Endothelial cell (in vitro differentiated cells): Measurements from ENCODE around the gene ZNF487. TPM values are rescaled to one million over a fixed set of nuclear protein-coding genes. Genes with fewer than 3 reads are reported as not detected.
"Not testable (repeated sequence)": the region's sequence is repeated elsewhere in the genome, so short reads cannot be mapped to it uniquely, and the experiment has no call there.

Experiments
- DNase-seq: peaks from one replicate; pipeline ENCODE4 v3.0.0; 2021; ENCODE audit warnings: low spot score
- H3K27ac Mint-ChIP-seq: one replicate; pipeline ENCODE4 v1.8.0; 2021; ENCODE audit warnings: mixed read lengths, inconsistent platforms; ENCODE audit not compliant: unreplicated experiment
- H3K27me3 Mint-ChIP-seq: one replicate; pipeline ENCODE4 v1.8.0; 2021; ENCODE audit warnings: mild to moderate bottlenecking, moderate library complexity, mixed read lengths, inconsistent platforms; ENCODE audit not compliant: unreplicated experiment
- H3K36me3 Mint-ChIP-seq: one replicate; pipeline ENCODE4 v1.8.0; 2021; ENCODE audit warnings: mild to moderate bottlenecking, low read depth, mixed read lengths, inconsistent platforms; ENCODE audit not compliant: unreplicated experiment
- H3K4me1 Mint-ChIP-seq: one replicate; pipeline ENCODE4 v1.8.0; 2021; ENCODE audit warnings: mild to moderate bottlenecking, mixed read lengths, inconsistent platforms; ENCODE audit not compliant: unreplicated experiment
- H3K4me3 Mint-ChIP-seq: one replicate; pipeline ENCODE4 v1.8.0; 2021; ENCODE audit warnings: mild to moderate bottlenecking, mixed read lengths, inconsistent platforms; ENCODE audit not compliant: unreplicated experiment
- H3K9me3 Mint-ChIP-seq: one replicate; pipeline ENCODE4 v1.8.0; 2021; ENCODE audit warnings: mixed read lengths, inconsistent platforms; ENCODE audit not compliant: unreplicated experiment
- CTCF ChIP-seq: fragments of 200-600 bp; sonication (generic); IDR thresholded peaks from one replicate; pipeline ENCODE4 v1.5.0; 2021; ENCODE audit warnings: antibody characterized with exemption; ENCODE audit not compliant: unreplicated experiment
- total RNA-seq: library from RNA; stranded (reverse); fragmentation: NEBNext Ultra II Directional; extraction: Animal tissue kit (Norgen Biotek cat#: 25700); gene quantifications from one replicate; pipeline ENCODE4 v1.2.1, GENCODE V29; 2021; ENCODE audit not compliant: unreplicated experiment

Gene ZNF487
- total RNA-seq, 1 donor from 2014 or later, result 3.3 TPM

DNA sequence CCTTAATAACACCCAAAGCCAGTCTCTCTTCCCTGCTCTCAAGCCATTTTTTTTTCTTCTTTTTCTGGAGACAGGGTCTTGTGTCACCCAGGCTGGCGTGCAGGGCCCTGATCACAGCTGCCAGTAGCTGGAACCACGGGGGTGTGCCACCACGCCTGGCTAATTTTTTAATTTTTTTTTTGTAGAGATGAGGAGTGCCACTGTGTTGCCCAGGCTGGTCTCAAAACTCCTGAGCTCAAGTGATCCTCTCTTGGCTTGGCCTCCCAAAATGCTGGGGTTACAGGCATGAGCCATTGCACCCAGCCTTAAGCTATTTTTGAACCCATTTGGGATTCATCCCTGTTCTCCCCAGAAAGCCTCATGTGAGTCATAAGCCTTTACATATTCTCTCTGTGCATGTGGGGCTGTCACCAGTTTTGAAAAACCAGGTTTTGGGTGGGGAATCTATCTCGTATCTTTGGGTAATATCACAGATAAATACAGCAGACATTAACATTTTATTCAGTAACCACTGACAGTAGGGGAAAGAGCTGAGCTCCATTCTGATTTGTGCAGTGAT, 15.5 kb downstream of the ZNF487 start:
- Mint-ChIP-seq H3K36me3 (peaks cover 4% of the 10 kb centered on the region), H3K9me3 (peaks cover 4% of the 10 kb centered on the region), H3K4me1 (peaks cover 23% of the 10 kb centered on the region), H3K27me3 (peaks cover 2% of the 10 kb centered on the region), H3K4me3 (no peak overlapping the region), H3K27ac (no peak overlapping the region)
- no peak for TF ChIP-seq CTCF
- no peak for DNase-seq

- no peak for DNase-seq
- H3K27ac Mint-ChIP-seq, result no peak overlapping the region
- H3K4me3 Mint-ChIP-seq, result peak overlapping the region; percentile 45
- peaks cover 6% of the 10 kb centered on the region for H3K27me3 Mint-ChIP-seq
- H3K4me1 Mint-ChIP-seq, result peaks cover 23% of the 10 kb centered on the region
- H3K9me3 Mint-ChIP-seq, result no peaks in the 10 kb centered on the region
- no peaks in the 10 kb centered on the region for H3K36me3 Mint-ChIP-seq
- TF ChIP-seq CTCF, result no peak
Measured at GRCh38 chr10:43453266-43453831, 16.4 kb downstream of the ZNF487 start.

GRCh38 chr10:43454025-43454424, 17.1 kb downstream of the ZNF487 start:
- DNase-seq, H3K9me3 Mint-ChIP-seq, H3K27ac Mint-ChIP-seq, H3K4me3 Mint-ChIP-seq, H3K27me3 Mint-ChIP-seq, H3K36me3 Mint-ChIP-seq: not testable (repeated sequence)
- H3K4me1 Mint-ChIP-seq, result peaks cover 23% of the 10 kb centered on the region

- not testable (repeated sequence) for H3K4me3 Mint-ChIP-seq, DNase-seq, H3K36me3 Mint-ChIP-seq, H3K9me3 Mint-ChIP-seq, H3K27ac Mint-ChIP-seq, H3K27me3 Mint-ChIP-seq
- H3K4me1 Mint-ChIP-seq, result peaks cover 23% of the 10 kb centered on the region
Measured at GRCh38 chr10:43456561-43456960, 19.6 kb downstream of the ZNF487 start.

DNA sequence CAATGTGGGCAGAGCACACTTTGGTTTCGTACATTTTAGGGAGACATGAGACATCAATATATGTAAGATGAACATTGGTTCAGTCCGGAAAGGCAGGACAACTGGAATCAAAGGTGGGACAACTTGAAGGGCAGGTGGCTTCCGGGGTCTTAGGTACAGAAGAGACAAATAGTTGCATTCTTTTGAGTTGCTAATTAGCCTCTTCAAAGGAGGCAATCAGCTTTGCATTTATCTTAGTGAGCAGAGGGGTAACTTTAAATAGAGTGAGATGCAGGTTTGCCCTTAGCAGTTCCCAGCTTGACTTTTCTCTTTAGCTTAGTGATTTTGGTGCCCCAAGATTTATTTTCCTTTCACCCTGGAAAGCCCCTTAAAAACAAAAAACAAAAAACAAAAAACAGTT, 21.3 kb downstream of the ZNF487 start:
- TF ChIP-seq CTCF, result no peak
- Mint-ChIP-seq H3K4me1 (peaks cover 10% of the 10 kb centered on the region), H3K4me3 (no peak overlapping the region), H3K27ac (peak overlapping the region; percentile 61), H3K36me3 (no peaks in the 10 kb centered on the region), H3K9me3 (no peaks in the 10 kb centered on the region), H3K27me3 (peaks cover 6% of the 10 kb centered on the region)
- DNase-seq, result no peak

GRCh38 chr10:43461950-43462349, 25.0 kb downstream of the ZNF487 start:
- TF ChIP-seq CTCF, result peak; percentile 90
- peak; percentile 41 for DNase-seq
- peaks cover 4% of the 10 kb centered on the region for H3K27me3 Mint-ChIP-seq
- no peak overlapping the region for H3K27ac Mint-ChIP-seq
- no peaks in the 10 kb centered on the region for H3K4me1 Mint-ChIP-seq
- no peak overlapping the region for H3K4me3 Mint-ChIP-seq
- H3K36me3 Mint-ChIP-seq, result no peaks in the 10 kb centered on the region
- H3K9me3 Mint-ChIP-seq, result no peaks in the 10 kb centered on the region

GRCh38 chr10:43465086-43465735, 28.3 kb downstream of the ZNF487 start:
- DNase-seq, H3K36me3 Mint-ChIP-seq, H3K27ac Mint-ChIP-seq, H3K27me3 Mint-ChIP-seq, H3K4me1 Mint-ChIP-seq, H3K4me3 Mint-ChIP-seq, H3K9me3 Mint-ChIP-seq: not testable (repeated sequence)

- H3K36me3 Mint-ChIP-seq, DNase-seq, H3K27ac Mint-ChIP-seq, H3K4me3 Mint-ChIP-seq, H3K27me3 Mint-ChIP-seq, H3K4me1 Mint-ChIP-seq, H3K9me3 Mint-ChIP-seq: not testable (repeated sequence)
Measured at GRCh38 chr10:43465736-43466120, 28.8 kb downstream of the ZNF487 start.
